ENCODE measurements around the gene URB1.
"Not testable (repeated sequence)": the region's sequence is repeated elsewhere in the genome, so short reads cannot be mapped to it uniquely, and the experiment has no call there.

Gene URB1

GRCh38 chr21:32392880-32393676, at the start of gene URB1:
URB1 (minus strand) TSS chr21:32393012; CDS start chr21:32392910, 102 bp downstream.
- peak; percentile 54 for DNase-seq (ENCODE audit: low spot score)

- DNase-seq (ENCODE audit: low spot score), result no peak
Observed at GRCh38 chr21:32437729-32438128, 44.9 kb upstream of the URB1 start.

GRCh38 chr21:32432982-32433660, 40.3 kb upstream of the URB1 start:
- DNase-seq (ENCODE audit: low spot score), result not testable (repeated sequence)

- no peak for DNase-seq (ENCODE audit: low spot score)
Observed at GRCh38 chr21:32427958-32428623, 35.3 kb upstream of the URB1 start.

- DNase-seq (ENCODE audit: low spot score), result no peak
Observed at GRCh38 chr21:32426592-32427051, 33.8 kb upstream of the URB1 start.

GRCh38 chr21:32426066-32426465, 33.3 kb upstream of the URB1 start:
- DNase-seq (ENCODE audit: low spot score), result no peak

GRCh38 chr21:32425628-32426027, 32.8 kb upstream of the URB1 start:
- DNase-seq (ENCODE audit: low spot score), result no peak

- no peak for DNase-seq (ENCODE audit: low spot score)
Observed at GRCh38 chr21:32424674-32425073, 31.9 kb upstream of the URB1 start.

- DNase-seq (ENCODE audit: low spot score), result no peak
Observed at GRCh38 chr21:32424191-32424535, 31.4 kb upstream of the URB1 start.

- no peak for DNase-seq (ENCODE audit: low spot score)
Observed at GRCh38 chr21:32423320-32424190, 30.7 kb upstream of the URB1 start.

- no peak for DNase-seq (ENCODE audit: low spot score)
Observed at GRCh38 chr21:32422064-32422463, 29.3 kb upstream of the URB1 start.

- DNase-seq (ENCODE audit: low spot score), result no peak
Observed at GRCh38 chr21:32418146-32418545, 25.3 kb upstream of the URB1 start.

GRCh38 chr21:32415451-32416398, 22.9 kb upstream of the URB1 start:
- DNase-seq (ENCODE audit: low spot score), result no peak

GRCh38 chr21:32414579-32415358, 22.0 kb upstream of the URB1 start:
- DNase-seq (ENCODE audit: low spot score), result no peak

GRCh38 chr21:32413697-32414578, 21.1 kb upstream of the URB1 start:
- DNase-seq (ENCODE audit: low spot score), result no peak

GRCh38 chr21:32413015-32413504, 20.2 kb upstream of the URB1 start:
- no peak for DNase-seq (ENCODE audit: low spot score)

- DNase-seq (ENCODE audit: low spot score), result no peak
Observed at GRCh38 chr21:32412162-32413014, 19.6 kb upstream of the URB1 start, which contains the start of gene EVA1C. EVA1C (plus strand) TSS chr21:32412706; CDS start chr21:32412854, 148 bp downstream.
